AG04449 (cell line): ENCODE data around the gene DLGAP5.

Experiments
- CTCF ChIA-PET: fragments of 350-600 bp; formaldehyde crosslinking; extraction: SDS; loops from one replicate; lab custom pipeline; 2021; ENCODE audit warnings: antibody characterized with exemption; lab: Yijun Ruan, JAX
- POLR2A ChIA-PET: fragments of 400-600, 350-600 bp; formaldehyde crosslinking; extraction: SDS; loops from one replicate; lab custom pipeline; 2020; ENCODE audit warnings: antibody characterized with exemption, inconsistent platforms; lab: Yijun Ruan, JAX
- DNase-seq: peaks from one replicate; pipeline ENCODE4 v3.0.0-alpha.2; 2010; ENCODE audit warnings: low read depth, low spot score
- H3K4me3 ChIP-seq: 2 replicates; pipeline ENCODE4 v1.5.1; 2011; ENCODE audit warnings: low read depth, mild to moderate bottlenecking, control low read depth, low read length
- TF ChIP-seq, protein P1 (sequence below): IDR thresholded peaks from one replicate; pipeline ENCODE4 v1.5.1; 2011; ENCODE audit warnings: mild to moderate bottlenecking, moderate library complexity, low read length, control low read depth, inconsistent platforms; ENCODE audit not compliant: insufficient read depth; ENCODE audit errors: missing control alignments

DLGAP5 gene

DNA sequence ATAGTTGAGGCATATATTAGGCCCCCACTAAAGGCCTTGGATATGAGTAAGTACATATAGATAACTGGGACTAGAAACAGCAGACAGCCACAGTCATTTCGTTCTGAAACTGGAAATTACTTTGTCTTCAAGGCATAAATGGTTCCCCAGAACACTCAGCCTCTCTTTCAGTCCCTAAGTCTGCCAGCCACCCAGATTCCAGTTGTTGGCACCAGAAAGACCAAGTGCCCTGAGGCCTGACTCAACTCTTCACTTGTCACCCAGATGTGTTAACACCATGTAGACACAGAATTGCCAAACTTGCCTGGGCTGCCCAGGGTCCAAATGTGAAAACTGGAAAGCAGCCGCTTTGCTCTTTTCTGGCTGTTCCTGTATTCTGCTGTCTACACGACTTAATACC is 65.4 kb downstream of the DLGAP5 start:
- H3K4me3 ChIP-seq, result no peak overlapping the region
- ChIA-PET POLR2A (no interaction called here), CTCF (no interaction called here)
- no peak for DNase-seq
- TF ChIP-seq, protein P1, sequence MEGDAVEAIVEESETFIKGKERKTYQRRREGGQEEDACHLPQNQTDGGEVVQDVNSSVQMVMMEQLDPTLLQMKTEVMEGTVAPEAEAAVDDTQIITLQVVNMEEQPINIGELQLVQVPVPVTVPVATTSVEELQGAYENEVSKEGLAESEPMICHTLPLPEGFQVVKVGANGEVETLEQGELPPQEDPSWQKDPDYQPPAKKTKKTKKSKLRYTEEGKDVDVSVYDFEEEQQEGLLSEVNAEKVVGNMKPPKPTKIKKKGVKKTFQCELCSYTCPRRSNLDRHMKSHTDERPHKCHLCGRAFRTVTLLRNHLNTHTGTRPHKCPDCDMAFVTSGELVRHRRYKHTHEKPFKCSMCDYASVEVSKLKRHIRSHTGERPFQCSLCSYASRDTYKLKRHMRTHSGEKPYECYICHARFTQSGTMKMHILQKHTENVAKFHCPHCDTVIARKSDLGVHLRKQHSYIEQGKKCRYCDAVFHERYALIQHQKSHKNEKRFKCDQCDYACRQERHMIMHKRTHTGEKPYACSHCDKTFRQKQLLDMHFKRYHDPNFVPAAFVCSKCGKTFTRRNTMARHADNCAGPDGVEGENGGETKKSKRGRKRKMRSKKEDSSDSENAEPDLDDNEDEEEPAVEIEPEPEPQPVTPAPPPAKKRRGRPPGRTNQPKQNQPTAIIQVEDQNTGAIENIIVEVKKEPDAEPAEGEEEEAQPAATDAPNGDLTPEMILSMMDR, result no peak

DNA sequence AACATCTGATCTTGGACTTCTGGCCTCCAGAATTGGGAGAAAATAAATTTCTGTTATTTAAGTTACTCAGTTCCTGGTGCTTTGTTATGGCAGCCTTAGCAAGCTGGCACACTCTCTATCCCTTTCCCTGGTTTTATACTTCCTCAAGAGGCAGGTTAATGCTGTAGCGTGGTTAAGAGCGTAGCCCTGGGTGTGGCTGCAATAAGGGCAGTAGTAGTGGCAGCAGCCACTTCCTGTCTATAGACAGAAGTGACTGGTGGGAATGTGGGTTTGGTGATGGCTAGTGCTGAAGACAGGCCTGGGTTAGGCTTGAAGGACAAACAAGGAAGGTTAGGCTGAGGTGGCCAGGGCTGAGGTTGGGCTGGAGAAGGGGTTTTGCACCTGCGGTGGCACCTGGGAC is 66.0 kb downstream of the DLGAP5 start:
- TF ChIP-seq, protein P1, result no peak
- POLR2A ChIA-PET, result no interaction called here
- DNase-seq, result no peak
- CTCF ChIA-PET, result interaction anchor here (1.4 kb wide), 1 partner anchor 9 kb away, joined by 7 read pairs; no protein-coding TSS in a partner anchor
- no peak overlapping the region for H3K4me3 ChIP-seq

DNA sequence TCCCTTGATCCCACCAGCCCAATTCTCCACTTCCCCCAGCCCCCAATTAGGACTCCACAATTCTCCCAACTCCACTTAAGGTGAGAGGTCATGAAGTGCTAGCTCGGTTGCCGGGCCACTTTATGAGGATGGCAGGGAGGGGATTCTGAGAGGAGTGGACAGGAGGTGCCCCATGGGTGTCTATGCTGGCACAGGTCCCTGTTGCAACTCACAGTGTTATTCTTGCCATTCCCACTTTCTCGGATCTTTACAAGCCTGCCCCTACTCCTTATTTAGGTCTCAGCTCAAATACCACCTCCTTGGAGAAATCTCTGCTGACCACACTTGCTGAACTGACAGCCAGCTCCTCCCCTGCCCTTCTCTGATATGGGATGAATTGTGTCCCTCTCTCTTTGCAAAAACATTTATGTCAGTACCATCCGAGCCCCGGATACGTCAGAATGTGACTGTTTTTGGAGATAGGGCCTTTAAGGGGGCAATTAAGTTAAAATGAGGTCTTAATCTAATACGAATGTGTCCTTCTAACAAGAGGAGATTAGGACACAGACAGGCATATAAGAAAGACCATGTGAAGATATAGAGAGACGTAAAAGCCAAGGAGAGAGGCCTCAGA is 66.5 kb downstream of the DLGAP5 start:
- ChIA-PET CTCF (interaction anchor here (1.0 to 1.4 kb wide), 3 partner anchors 9 to 11 kb away, joined by 3 to 7 read pairs (median 6); no protein-coding TSS in a partner anchor), POLR2A (interaction anchor here (1.0 kb wide), 1 partner anchor 9 kb away, joined by 3 read pairs; no protein-coding TSS in a partner anchor)
- H3K4me3 ChIP-seq, result no peak overlapping the region
- no peak for DNase-seq
- TF ChIP-seq, protein P1, result no peak

DNA sequence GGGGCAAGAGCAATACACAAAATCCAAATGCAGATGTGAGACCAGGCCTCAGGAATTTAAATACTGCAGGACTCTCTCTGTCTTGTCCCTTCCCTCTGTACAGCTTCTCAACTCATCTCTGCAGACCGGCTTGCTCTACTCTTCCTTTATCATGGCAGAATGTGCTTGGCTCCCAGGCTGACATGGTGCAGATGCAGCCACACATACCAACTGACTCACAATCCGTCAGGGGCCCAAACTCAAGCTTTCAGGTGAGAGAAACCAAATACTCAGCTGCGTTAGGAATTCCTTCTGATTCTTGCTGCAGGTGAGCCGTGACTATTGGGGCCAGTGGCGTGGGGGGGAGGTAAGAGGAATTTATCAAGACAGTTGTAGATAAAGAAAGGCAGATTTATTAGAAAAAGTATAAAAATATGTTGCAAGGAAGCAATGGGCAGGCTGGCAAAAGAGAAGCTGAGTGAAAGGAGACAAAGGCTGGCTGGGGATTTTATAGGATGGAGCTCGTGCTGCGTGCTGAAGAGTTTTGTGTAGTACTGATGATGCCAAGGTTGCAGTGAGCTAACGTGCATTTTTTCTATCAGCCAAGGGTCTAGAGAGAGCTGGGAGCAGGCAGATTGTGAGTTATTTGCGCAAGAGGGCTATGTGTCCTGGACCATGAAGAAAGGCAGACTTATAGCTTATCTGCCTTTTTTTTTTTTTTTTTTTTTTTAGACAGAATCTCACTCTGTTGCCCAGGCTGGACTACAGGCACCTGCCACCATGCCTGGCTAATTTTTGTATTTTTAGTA is 67.3 kb downstream of the DLGAP5 start:
- no peak overlapping the region for H3K4me3 ChIP-seq
- ChIA-PET CTCF (interaction anchor here (0.8 to 1.4 kb wide), 5 partner anchors 10 to 34 kb away, joined by 3 to 7 read pairs (median 3); no protein-coding TSS in a partner anchor), POLR2A (interaction anchor here (1.0 to 1.4 kb wide), 2 partner anchors 9 to 21 kb away, joined by 3 to 8 read pairs; no protein-coding TSS in a partner anchor)
- no peak for DNase-seq
- TF ChIP-seq, protein P1, result no peak

DNA sequence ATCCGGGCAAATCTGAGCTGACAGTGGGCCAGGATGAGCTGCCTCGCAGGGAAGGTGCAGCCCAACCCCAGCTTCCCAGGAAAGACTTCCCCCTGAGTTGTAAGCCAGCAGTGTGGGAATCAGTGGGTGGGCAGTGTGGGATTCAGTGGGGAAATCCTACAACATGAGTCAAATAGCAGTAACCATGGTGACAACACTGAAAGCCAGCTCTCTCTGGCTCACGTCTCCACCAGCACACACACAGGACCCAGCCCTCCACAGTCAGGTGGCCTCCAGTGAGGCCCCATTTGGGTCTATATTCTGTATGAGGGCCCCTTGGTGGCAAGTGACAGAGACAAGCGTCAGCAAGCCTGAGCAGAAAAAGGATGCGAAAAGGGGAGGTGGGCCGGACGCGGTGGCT is 68.3 kb downstream of the DLGAP5 start:
- DNase-seq, result peak; percentile 73
- TF ChIP-seq, protein P1, result no peak
- no peak overlapping the region; the same call in 1 of the 2 replicates for H3K4me3 ChIP-seq
- POLR2A ChIA-PET, result interaction anchor here (0.7 to 1.4 kb wide), 2 partner anchors 15 to 20 kb away, joined by 4 to 8 read pairs; no protein-coding TSS in a partner anchor
- CTCF ChIA-PET, result interaction anchor here (1.0 to 1.7 kb wide), 5 partner anchors 9 to 35 kb away, joined by 3 to 5 read pairs (median 3); no protein-coding TSS in a partner anchor
